B cell (primary cell): Measurements from ENCODE around the gene MLEC. TPM values are rescaled to one million over a fixed set of nuclear protein-coding genes. Genes with fewer than 3 reads are reported as not detected.

Experiments used
- ATAC-seq: fragments of 200-7000 bp; cut with Tn5 transposase; one replicate; pipeline ENCODE4 v1.10.0; 2021; ENCODE audit warnings: low read depth, mild to moderate bottlenecking, moderate number of reproducible peaks, moderate library complexity
- CTCF ChIA-PET: fragments of 350-600 bp; sonication (Branson Sonifier 250); formaldehyde crosslinking; loops from one replicate; lab custom pipeline; 2021; ENCODE audit warnings: antibody characterized with exemption, inconsistent platforms; lab: Charles Lee
- POLR2A ChIA-PET: fragments of 350-600 bp; sonication (Branson Sonifier 250); formaldehyde crosslinking; loops from one replicate; lab custom pipeline; 2021; ENCODE audit warnings: antibody characterized with exemption; lab: Charles Lee
- DNase-seq: peaks from one replicate; pipeline ENCODE4 v3.0.0; 2013
- H2AFZ ChIP-seq: 2 replicates; pipeline ENCODE4 v1.6.1; 2012; ENCODE audit warnings: mild to moderate bottlenecking, low read depth, low read length; ENCODE audit not compliant: insufficient read depth, poor library complexity, severe bottlenecking
- H3K27ac ChIP-seq, 2 donors: 1 replicate in 1 of 2; 2 replicates in 1 of 2; pipeline ENCODE4 v1.5.1; 2012 to 2013; ENCODE audit warnings: low read length in 2 of 2, mild to moderate bottlenecking in 2 of 2, moderate library complexity in 1 of 2
- H3K27me3 ChIP-seq, 4 experiments: fragments of 200-600 bp in 1 of 4; sonication (generic) in 1 of 4; replicated peaks in 1 of 4; 1 replicate in 2 of 4; 2 replicates in 2 of 4; pipeline versions ENCODE4 v1.6.1 to v1.7.0; 2013 to 2016; ENCODE audit warnings: low read length in 3 of 4, mild to moderate bottlenecking in 2 of 4, mixed read lengths in 1 of 4, moderate library complexity in 1 of 4; ENCODE audit not compliant: insufficient read depth in 4 of 4, control insufficient read depth in 3 of 4; ENCODE audit errors: control extremely low read depth in 1 of 4
- H3K36me3 ChIP-seq, 2 experiments: replicated peaks in 1 of 2; 1 replicate in 1 of 2; 2 replicates in 1 of 2; pipeline versions ENCODE4 v1.6.1 to v1.7.1; 2013; ENCODE audit warnings: low read length in 1 of 2; ENCODE audit not compliant: insufficient read depth in 2 of 2, control insufficient read depth in 1 of 2; ENCODE audit errors: control extremely low read depth in 1 of 2, extremely low read depth in 1 of 2
- H3K4me1 ChIP-seq, 2 donors: fragments of 200-600 bp in 1 of 2; sonication (generic) in 1 of 2; 1 replicate in 1 of 2; 2 replicates in 1 of 2; pipeline versions ENCODE4 v1.5.1 to v1.6.1; 2013 to 2017; ENCODE audit warnings: low read length in 2 of 2; ENCODE audit not compliant: control insufficient read depth in 2 of 2, insufficient read depth in 2 of 2
- H3K4me2 ChIP-seq: replicated peaks from 2 replicates; pipeline ENCODE3; 2012; ENCODE audit warnings: mild to moderate bottlenecking, low read depth, low read length; ENCODE audit not compliant: poor library complexity, severe bottlenecking
- H3K4me3 ChIP-seq, 5 experiments: fragments of 200-600 bp in 1 of 5; sonication (generic) in 1 of 5; 1 replicate in 3 of 5; 2 replicates in 2 of 5; pipeline versions ENCODE4 v1.5.1 to v1.7.0; 2011 to 2016; ENCODE audit warnings: low read length in 4 of 5, mild to moderate bottlenecking in 4 of 5, low read depth in 2 of 5, control low read depth in 1 of 5, moderate library complexity in 1 of 5; ENCODE audit not compliant: insufficient read depth in 1 of 5; ENCODE audit errors: control extremely low read depth in 1 of 5, extremely low read depth in 1 of 5
- H3K79me2 ChIP-seq: fragments of 200-600 bp; sonication (generic); one replicate; pipeline ENCODE4 v1.6.0; 2016; ENCODE audit warnings: low read length; ENCODE audit not compliant: control insufficient read depth, insufficient read depth
- H3K9ac ChIP-seq: fragments of 200-600 bp; sonication (generic); 2 replicates; pipeline ENCODE4 v1.6.1; 2017; ENCODE audit warnings: mild to moderate bottlenecking, low read length, moderate library complexity
- H3K9me3 ChIP-seq, 3 donors: one replicate each; pipeline versions ENCODE4 v1.6.1 to v1.7.1; 2013; ENCODE audit warnings: low read length in 2 of 3; ENCODE audit not compliant: control insufficient read depth in 2 of 3, insufficient read depth in 1 of 3; ENCODE audit errors: control extremely low read depth in 1 of 3
- H4K20me1 ChIP-seq: 2 replicates; pipeline ENCODE4 v1.6.0; 2012; ENCODE audit warnings: mild to moderate bottlenecking, low read length; ENCODE audit not compliant: insufficient read depth, control insufficient read depth, poor library complexity, severe bottlenecking
- H3K27ac Mint-ChIP-seq: one replicate; pipeline ENCODE4 v1.8.0; 2021; ENCODE audit warnings: mixed read lengths
- H3K27me3 Mint-ChIP-seq: one replicate; pipeline ENCODE4 v1.8.0; 2021; ENCODE audit warnings: mixed read lengths
- H3K4me1 Mint-ChIP-seq: one replicate; pipeline ENCODE4 v1.8.0; 2021; ENCODE audit warnings: mixed read lengths
- H3K4me3 Mint-ChIP-seq: one replicate; pipeline ENCODE4 v1.8.0; 2021; ENCODE audit warnings: mixed read lengths
- H3K9me3 Mint-ChIP-seq: one replicate; pipeline ENCODE4 v1.8.0; 2022; ENCODE audit warnings: mixed read lengths; ENCODE audit not compliant: insufficient read depth
- EZH2 ChIP-seq: IDR thresholded peaks from 2 replicates; pipeline ENCODE4 v1.6.1; 2012; ENCODE audit warnings: borderline replicate concordance, low read depth, mild to moderate bottlenecking, moderate library complexity, low read length; ENCODE audit not compliant: insufficient read depth, poor library complexity, severe bottlenecking
- WGBS: methylation state at CpG from one replicate; pipeline ENCODE4 v1.1.5; 2013; ENCODE audit warnings: missing lambda C conversion rate; ENCODE audit not compliant: insufficient coverage; 5-methylcytosine and 5-hydroxymethylcytosine counted together
- intact Hi-C: fragments of 100-400 bp; cut with micrococcal nuclease; formaldehyde crosslinking; loops from one replicate; pipeline ENCODE4 v1.10.0; 2022
- polyA plus RNA-seq: library from polyadenylated mRNA; depleted of rRNA; stranded (reverse); fragments of >200 nt; gene quantifications from 2 replicates; pipeline ENCODE4 v1.2.3, GENCODE V29; 2012
- total RNA-seq, 2 donors: library from RNA; stranded (reverse); fragments of 120-200 nt in 1 of 2; gene quantifications; 1 replicate in 1 of 2; 2 replicates in 1 of 2; pipeline versions ENCODE4 v1.2.3 to v1.2.4, GENCODE V29; 2013 to 2022
- TF ChIP-seq, protein P1 (sequence below): fragments of 200-600 bp; IDR thresholded peaks from one replicate; pipeline ENCODE4 v1.8.0; 2022; ENCODE audit warnings: antibody characterized with exemption, mild to moderate bottlenecking

MLEC gene
- total and polyA plus RNA-seq, 2 donors (not counting 1 experiment from before 2014, with no cell fraction given) = 5.5 to 52.6 TPM

DNA sequence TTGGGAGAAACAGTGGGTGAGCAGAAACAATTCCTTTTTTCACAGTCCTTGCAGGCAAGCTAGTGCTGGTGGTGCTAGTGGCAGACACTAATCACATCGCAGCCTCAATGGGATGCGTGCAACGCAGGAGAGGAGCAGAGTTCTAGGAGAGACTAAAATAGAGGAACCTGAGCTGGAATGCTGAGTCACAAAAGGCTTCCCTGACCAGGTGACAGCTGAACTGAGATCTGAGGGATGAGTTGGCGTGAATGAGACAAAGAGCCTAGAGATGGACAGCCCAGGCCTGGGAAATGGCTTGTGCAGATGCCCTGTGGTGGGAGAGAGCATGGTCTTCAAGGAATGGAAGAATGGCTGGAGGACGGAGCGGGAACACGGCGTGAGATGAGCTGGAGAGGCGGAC, 64.4 kb downstream of the MLEC start:
- intact Hi-C loops = no loop called here
- no peak for DNase-seq

More for the DNA sequence above, 64.4 kb downstream of the MLEC start:
- Histone ChIP-seq H2AFZ (no peak overlapping the region), H3K4me3 (no peak overlapping the region), H3K27me3 (peaks cover 0 to 2% (median 0%) of the 10 kb centered on the region in 4 experiments), H3K9ac (no peak overlapping the region), H3K36me3 (no peaks in the 10 kb centered on the region), H3K9me3 (peaks cover 0 to 14% (median 13%) of the 10 kb centered on the region in 3 donors), H4K20me1 (no peaks in the 10 kb centered on the region), H3K79me2 (no peaks in the 10 kb centered on the region), H3K4me2 (no peak overlapping the region), H3K4me1 (no peaks in the 10 kb centered on the region), H3K27ac (no peak overlapping the region)
- Mint-ChIP-seq H3K27ac (no peak overlapping the region), H3K27me3 (peaks cover 5% of the 10 kb centered on the region), H3K9me3 (peaks cover 5% of the 10 kb centered on the region), H3K4me1 (peaks cover 2% of the 10 kb centered on the region), H3K4me3 (no peak overlapping the region)
- 98% methylated on average over 9 of the region's 9 CpGs for WGBS
- POLR2A ChIA-PET = interaction anchor here (0.6 kb wide), 1 partner anchor 265 kb away, joined by 3 read pairs; the partner anchor contains the start of gene C12orf43
- ATAC-seq = no peak
- CTCF ChIA-PET = interaction anchor here (2.4 kb wide), 1 partner anchor 220 kb away, joined by 14 read pairs; no protein-coding TSS in a partner anchor
- TF ChIP-seq, protein P1, sequence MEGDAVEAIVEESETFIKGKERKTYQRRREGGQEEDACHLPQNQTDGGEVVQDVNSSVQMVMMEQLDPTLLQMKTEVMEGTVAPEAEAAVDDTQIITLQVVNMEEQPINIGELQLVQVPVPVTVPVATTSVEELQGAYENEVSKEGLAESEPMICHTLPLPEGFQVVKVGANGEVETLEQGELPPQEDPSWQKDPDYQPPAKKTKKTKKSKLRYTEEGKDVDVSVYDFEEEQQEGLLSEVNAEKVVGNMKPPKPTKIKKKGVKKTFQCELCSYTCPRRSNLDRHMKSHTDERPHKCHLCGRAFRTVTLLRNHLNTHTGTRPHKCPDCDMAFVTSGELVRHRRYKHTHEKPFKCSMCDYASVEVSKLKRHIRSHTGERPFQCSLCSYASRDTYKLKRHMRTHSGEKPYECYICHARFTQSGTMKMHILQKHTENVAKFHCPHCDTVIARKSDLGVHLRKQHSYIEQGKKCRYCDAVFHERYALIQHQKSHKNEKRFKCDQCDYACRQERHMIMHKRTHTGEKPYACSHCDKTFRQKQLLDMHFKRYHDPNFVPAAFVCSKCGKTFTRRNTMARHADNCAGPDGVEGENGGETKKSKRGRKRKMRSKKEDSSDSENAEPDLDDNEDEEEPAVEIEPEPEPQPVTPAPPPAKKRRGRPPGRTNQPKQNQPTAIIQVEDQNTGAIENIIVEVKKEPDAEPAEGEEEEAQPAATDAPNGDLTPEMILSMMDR = no peak
- TF ChIP-seq EZH2 = no peak

Other genes starting within 250 kb of the MLEC start
- 132 and 137 TPM in 2 replicates for gene COX6A1, start 249.0 kb upstream of the MLEC start, total RNA-seq
- 366 and 484 TPM in 2 replicates for gene COX6A1, start 249.0 kb upstream of the MLEC start, polyA plus RNA-seq
- 15.8 and 19.6 TPM in 2 replicates for gene TRIAP1, start 240.8 kb upstream of the MLEC start, total RNA-seq
- gene TRIAP1, start 240.8 kb upstream of the MLEC start, polyA plus RNA-seq = 13.8 and 20.5 TPM in 2 replicates
- 26.0 and 26.4 TPM in 2 replicates for gene GATC, start 240.7 kb upstream of the MLEC start, total RNA-seq
- gene GATC, start 240.7 kb upstream of the MLEC start, polyA plus RNA-seq = 13.8 and 15.0 TPM in 2 replicates
- 151 and 157 TPM in 2 replicates for gene SRSF9, start 217.4 kb upstream of the MLEC start, total RNA-seq
- 96.3 and 188 TPM in 2 replicates for gene SRSF9, start 217.4 kb upstream of the MLEC start, polyA plus RNA-seq
- gene DYNLL1, start 191.0 kb upstream of the MLEC start, total RNA-seq = 132 and 138 TPM in 2 replicates
- gene DYNLL1, start 191.0 kb upstream of the MLEC start, polyA plus RNA-seq = 74.3 and 116 TPM in 2 replicates
- gene COQ5, start 158.0 kb upstream of the MLEC start, total RNA-seq = 22.1 and 25.4 TPM in 2 replicates
- 9.8 and 14.2 TPM in 2 replicates for gene COQ5, start 158.0 kb upstream of the MLEC start, polyA plus RNA-seq
- gene RNF10, start 152.8 kb upstream of the MLEC start, total RNA-seq = 227 and 236 TPM in 2 replicates
- 163 and 250 TPM in 2 replicates for gene RNF10, start 152.8 kb upstream of the MLEC start, polyA plus RNA-seq
- 60.6 and 61.4 TPM in 2 replicates for gene POP5, start 105.7 kb upstream of the MLEC start, total RNA-seq
- 98.0 and 107 TPM in 2 replicates for gene POP5, start 105.7 kb upstream of the MLEC start, polyA plus RNA-seq
- gene CABP1, start 46.5 kb upstream of the MLEC start, total RNA-seq = not detected in 2 replicates
- not detected in 2 replicates for gene CABP1, start 46.5 kb upstream of the MLEC start, polyA plus RNA-seq
- gene UNC119B, start 23.3 kb downstream of the MLEC start, total RNA-seq = 19.2 and 22.7 TPM in 2 replicates
- gene UNC119B, start 23.3 kb downstream of the MLEC start, polyA plus RNA-seq = 5.2 and 7.2 TPM in 2 replicates
- gene ACADS, start 38.7 kb downstream of the MLEC start, total RNA-seq = 10.0 and 10.1 TPM in 2 replicates
- 4.8 and 6.8 TPM in 2 replicates for gene ACADS, start 38.7 kb downstream of the MLEC start, polyA plus RNA-seq
- 43.6 and 53.7 TPM in 2 replicates for gene SPPL3, start 217.2 kb downstream of the MLEC start, total RNA-seq
- gene SPPL3, start 217.2 kb downstream of the MLEC start, polyA plus RNA-seq = 12.3 and 22.0 TPM in 2 replicates